Stimulated activated CD4-positive, alpha-beta T cell treated with anti-CD3 and anti-CD28 coated beads, Interleukin-4, amount 100 ng/mL, for 4 hours (primary cell): ENCODE results near the gene WFDC6.
"Not testable (repeated sequence)": the region's sequence is repeated elsewhere in the genome, so short reads cannot be mapped to it uniquely, and the experiment has no call there.

ENCODE experiments used
- DNase-seq, 2 experiments: peaks; one replicate each; pipeline ENCODE4 v3.0.0-alpha.2; 2020

Gene WFDC6

DNA sequence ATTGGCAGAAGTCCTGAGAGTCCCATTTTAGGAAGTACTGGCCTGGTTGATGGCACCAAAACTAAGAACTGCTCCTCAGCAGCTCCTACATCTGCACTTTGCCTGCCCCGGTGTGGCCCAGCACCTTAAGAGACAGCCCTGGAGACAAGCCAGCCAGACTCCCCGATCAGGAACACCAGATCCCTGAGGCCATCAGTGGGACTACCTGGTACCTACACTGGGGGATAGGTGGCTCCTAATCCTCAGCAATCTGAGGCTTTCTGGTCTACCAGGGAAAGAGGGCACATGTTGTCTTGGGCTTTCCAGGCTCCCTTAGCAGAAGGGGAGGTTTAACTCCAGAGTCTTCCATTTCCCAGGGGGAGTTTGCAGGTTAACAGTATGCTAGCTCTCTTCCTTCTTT, at the start of gene WFDC6:
Gene WFDC6, minus strand, starts transcription at position 101 of the 400 bp plus-strand sequence. Its CDS starts 75 bp downstream, at position 26.
- DNase-seq: no peak

GRCh38 chr20:45588800-45589199, 49.5 kb upstream of the WFDC6 start:
- DNase-seq: no peak

GRCh38 chr20:45585986-45586385, 46.7 kb upstream of the WFDC6 start:
- DNase-seq: not testable (repeated sequence)

- not testable (repeated sequence) for DNase-seq
These were observed 45.0 kb upstream of the WFDC6 start for GRCh38 chr20:45584294-45584693.

DNA sequence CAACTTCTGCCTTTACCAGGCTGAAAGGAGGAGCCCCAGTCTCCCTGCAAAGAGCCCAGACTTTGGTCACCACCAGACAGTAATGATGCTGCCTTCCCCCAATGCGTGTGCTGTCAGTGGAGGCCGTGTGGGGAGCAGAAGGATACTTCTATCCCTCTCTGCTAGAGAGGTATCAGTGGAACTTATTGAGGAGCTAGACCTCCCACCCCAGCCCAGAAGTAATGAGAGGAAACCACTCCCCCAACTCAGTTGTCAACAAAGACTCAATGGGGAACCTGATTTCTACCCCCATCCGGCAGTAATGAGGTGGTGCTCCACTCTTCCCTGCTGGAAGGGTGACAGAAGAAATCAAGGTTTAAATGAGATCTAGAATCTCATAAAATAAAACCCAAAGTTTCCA, 44.2 kb upstream of the WFDC6 start:
- DNase-seq: no peak

DNA sequence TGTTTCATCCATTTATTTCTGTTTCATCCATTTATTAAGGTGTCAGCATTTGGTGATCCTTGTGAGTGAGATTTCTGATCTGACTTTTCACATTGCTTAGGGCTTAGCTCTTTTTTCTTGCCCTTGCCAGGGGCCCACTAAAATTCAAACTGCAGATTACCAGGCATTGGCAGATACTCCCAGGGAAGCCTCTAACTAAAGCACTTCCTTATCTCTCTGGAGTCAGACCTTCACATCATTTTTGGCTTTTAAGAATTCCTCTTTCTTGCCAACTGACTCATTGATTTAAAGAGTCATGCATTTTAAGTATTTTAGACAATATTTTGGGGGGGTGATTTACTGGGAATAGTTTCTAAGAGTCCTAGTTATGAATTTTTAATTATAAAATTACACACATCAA, 42.4 kb upstream of the WFDC6 start:
- no peak for DNase-seq

GRCh38 chr20:45579184-45579583, 39.9 kb upstream of the WFDC6 start, which contains the start of gene WFDC8:
WFDC8 (minus strand) TSS chr20:45579284; CDS start chr20:45579247, 37 bp downstream.
- DNase-seq: no peak

GRCh38 chr20:45578231-45578630, 38.9 kb upstream of the WFDC6 start:
- DNase-seq: no peak

DNA sequence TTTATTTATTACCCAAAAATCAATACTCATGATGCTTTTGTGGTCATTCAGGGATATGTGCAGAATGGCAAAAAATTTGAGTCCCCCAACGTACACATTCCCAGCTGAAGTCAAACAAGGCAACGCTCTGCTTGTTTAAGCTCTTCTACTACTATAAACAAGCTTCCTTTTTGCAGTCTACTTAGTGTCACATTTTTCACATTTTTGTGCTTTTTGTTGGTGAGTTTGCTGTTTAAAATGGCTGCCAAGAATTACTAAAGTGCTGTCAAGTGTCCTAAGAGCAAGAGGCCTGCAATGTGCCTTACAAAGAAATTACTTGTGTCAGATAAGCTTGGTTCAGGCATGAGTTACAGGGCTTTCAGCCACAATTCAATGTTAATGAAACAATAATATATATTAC, 37.7 kb upstream of the WFDC6 start:
- DNase-seq: no peak

DNA sequence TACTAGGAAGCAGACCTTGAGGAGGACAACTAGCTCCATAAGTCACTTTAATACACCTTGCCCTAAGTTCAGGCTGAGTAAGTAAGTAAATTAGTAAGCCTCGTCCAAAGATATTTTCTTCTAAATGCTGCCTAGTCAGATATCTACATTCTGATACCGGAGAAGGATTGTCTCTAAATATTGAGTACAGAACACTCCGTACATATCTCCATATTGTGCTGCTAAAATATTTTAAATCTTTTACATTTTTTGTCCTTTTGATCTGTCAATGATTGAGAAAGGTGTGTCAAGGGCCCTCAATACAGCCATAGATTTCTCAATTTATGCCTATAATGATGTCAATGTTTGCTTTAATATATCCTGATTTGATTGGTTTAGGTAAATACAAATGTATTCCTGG, 36.6 kb upstream of the WFDC6 start:
- DNase-seq: no peak

DNA sequence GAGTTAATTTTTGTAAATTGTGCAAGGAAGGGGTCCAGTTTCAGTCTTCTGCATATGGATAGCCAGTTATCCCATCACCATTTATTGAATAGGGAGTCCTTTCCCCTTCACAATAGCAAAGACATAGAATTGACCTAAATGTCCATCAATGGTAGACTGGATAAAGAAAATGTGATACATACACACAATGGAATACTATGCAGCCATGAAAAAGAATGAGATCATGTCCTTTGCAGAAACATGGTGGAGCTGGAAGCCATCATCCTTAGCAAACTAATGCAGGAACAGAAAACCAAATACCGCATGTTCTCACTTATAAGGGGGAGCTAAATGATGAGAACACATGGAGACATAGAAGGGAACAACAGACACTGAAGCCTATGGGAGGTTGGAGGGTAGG, 30.4 kb upstream of the WFDC6 start:
- DNase-seq: not testable (repeated sequence)

- DNase-seq: no peak
These were observed 25.5 kb upstream of the WFDC6 start for GRCh38 chr20:45564760-45565276.

DNA sequence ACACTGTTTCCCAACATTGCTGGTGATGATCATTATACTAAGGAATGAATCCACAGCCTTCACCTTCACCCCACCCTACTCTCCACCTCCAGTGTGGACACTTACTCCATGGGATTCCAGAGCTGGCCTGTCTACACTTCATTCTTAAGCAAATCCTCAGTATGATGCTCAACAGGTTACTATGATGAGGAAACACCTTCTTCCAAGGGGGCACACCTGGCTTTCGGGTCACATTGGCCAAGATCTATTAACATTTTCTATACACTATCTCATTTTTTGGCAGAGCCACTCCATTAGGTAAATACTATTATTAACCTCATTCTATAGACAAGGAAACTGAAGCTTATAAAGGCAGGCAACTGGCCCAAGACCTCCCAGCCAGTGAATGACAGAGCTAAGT, 15.9 kb upstream of the WFDC6 start:
- no peak for DNase-seq

GRCh38 chr20:45552456-45552855, 13.2 kb upstream of the WFDC6 start:
- DNase-seq: no peak

GRCh38 chr20:45550765-45551164, 11.5 kb upstream of the WFDC6 start:
- DNase-seq: no peak

DNA sequence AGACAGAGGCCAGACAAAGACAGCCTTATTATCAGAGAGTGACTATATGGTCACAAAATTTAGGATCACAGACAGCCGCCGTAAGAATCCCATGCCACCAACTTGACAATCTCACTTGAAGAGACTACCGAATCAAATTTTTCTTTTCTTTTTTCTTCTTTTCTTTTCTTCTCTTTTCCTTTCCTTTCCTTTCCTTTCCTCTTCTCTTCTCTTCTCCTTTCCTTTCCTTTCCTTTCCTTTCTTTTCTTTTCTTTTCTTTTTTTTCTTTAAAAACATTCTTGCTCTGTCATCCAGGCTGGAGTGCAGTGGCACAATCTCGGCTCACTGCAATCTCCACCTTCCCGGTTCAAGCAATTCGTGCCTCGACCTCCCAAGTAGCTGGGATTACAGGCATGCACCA, 9.1 kb upstream of the WFDC6 start:
- no peak for DNase-seq

GRCh38 chr20:45547206-45547770, 8.0 kb upstream of the WFDC6 start, which contains the start of gene EPPIN:
EPPIN (minus strand) TSS chr20:45547401; CDS start chr20:45547357, 44 bp downstream.
- DNase-seq: no peak

GRCh38 chr20:45545754-45546453, 6.6 kb upstream of the WFDC6 start:
- no peak for DNase-seq

GRCh38 chr20:45545351-45545750, 6.1 kb upstream of the WFDC6 start:
- DNase-seq: no peak

DNA sequence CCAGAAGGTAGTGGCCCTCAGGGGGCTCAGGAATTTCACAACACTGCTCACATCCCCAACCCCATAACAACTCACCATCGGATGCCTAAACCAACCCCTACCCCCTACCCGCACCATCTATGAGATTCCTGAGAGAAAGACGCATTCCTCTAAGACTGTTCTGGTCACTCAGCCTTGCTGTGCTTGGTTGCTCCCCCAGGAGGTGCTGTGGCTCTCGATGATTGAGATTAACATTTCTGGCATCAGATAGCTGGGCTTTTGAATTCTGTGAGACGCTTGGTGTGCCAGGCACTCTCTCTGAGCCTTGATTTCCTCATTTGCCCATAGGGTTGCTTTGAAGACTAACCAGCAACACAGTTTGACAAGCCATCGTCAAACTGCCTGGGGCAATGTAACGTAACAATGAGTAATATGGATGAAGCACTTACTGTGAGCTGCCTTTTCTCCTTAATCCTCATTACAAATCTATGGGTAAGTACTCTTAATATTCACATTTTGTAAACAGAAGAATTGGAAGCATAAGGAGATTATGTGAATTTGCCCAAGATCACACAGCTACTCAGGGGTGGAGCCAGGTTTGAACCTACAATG, 978 bp downstream of the WFDC6 start:
- no peak for DNase-seq

- no peak for DNase-seq
These were observed 12.0 kb downstream of the WFDC6 start for GRCh38 chr20:45527294-45527693.

DNA sequence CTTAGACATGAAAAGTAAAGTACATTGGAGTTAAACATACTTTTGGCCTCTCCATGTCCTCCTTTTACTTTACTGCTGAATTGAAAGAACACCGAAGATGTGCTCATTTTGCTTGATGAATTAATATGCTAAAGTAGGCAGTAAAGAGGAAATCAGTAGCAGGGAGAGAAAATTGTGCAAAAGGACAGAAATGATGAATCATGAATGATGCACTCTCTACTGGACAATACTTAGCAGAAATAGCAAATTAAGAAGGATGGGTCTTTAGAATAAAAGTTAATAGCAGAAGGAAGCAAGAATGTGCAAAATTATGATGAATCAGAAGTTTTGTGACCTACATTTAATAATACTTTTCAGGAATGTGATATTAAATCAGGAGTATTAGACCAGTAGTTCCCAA, 15.5 kb downstream of the WFDC6 start:
- DNase-seq: no peak

DNA sequence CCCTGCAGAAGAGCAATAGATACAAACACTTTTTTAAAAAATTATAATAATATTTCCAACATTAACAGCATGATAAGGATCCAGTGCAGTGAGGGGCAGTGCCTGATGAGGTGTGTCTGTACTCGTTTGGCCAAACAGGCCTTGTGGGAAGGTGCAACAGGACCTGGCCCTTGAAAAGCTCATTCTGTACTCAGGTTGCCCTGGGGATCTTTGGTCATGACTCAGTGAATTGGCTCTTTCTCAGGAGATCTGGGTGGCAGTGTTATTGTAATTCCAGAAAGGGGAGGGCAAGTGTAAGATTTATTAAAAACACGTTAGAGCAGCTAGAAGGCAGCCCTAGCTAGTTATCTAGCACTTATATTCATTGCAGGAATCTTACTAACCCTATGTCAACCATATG, 21.0 kb downstream of the WFDC6 start:
- no peak for DNase-seq
